IPS-18c (cell line): ENCODE results near the gene RHOT2.

Source experiments
- H3K4me3 ChIP-seq: 2 replicates; pipeline ENCODE4 v1.7.0; 2013; ENCODE audit warnings: low read depth, mild to moderate bottlenecking, low read length, moderate library complexity; ENCODE audit not compliant: insufficient read depth
- H3K9me3 ChIP-seq: one replicate; pipeline ENCODE4 v1.6.1; 2013; ENCODE audit warnings: mild to moderate bottlenecking, low read length, moderate library complexity; ENCODE audit not compliant: control insufficient read depth, insufficient read depth

RHOT2 gene

GRCh38 chr16:630249-630814 lies 37.6 kb upstream of the RHOT2 start:
- H3K9me3 ChIP-seq: no peaks in the 10 kb centered on the region
- no peak overlapping the region; the same call in 1 of the 2 replicates for H3K4me3 ChIP-seq

DNA sequence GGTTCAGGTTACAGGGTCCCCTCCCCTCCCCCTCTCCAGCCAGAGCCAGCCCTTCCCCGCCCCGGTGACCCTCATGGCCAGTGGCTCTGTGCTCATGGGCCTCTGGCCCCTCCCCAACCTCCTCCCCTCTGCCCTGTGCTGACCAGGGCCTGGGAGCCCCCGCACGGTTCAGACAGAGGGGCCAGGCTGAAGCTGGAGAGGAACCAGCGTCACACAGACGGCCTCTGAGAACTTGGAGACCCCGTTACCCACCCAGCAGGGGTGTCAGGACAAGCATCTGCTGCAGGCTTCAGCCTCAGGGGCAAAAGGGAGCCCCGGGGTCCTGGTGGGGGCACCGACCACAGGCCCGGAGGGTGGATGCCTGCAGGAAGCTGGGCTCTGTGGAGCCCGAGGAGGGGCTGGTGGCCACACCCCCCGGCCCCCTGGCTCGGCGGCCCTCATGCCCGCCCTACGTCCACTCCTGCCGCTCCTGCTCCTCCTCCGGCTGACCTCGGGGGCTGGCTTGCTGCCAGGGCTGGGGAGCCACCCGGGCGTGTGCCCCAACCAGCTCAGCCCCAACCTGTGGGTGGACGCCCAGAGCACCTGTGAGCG lies 37.0 kb upstream of the RHOT2 start, which contains the start of gene WFIKKN1:
TSS of gene WFIKKN1 (plus strand) at position 171 of the 591 bp plus-strand sequence. CDS start at position 440, 269 bp downstream.
- H3K4me3 ChIP-seq: peak within 1 kb of the TSS; percentile 48
- no peaks in the 10 kb centered on the region for H3K9me3 ChIP-seq

- Histone ChIP-seq H3K4me3 (no peak overlapping the region), H3K9me3 (no peaks in the 10 kb centered on the region)
Observed at GRCh38 chr16:631808-632358, 36.0 kb upstream of the RHOT2 start.

DNA sequence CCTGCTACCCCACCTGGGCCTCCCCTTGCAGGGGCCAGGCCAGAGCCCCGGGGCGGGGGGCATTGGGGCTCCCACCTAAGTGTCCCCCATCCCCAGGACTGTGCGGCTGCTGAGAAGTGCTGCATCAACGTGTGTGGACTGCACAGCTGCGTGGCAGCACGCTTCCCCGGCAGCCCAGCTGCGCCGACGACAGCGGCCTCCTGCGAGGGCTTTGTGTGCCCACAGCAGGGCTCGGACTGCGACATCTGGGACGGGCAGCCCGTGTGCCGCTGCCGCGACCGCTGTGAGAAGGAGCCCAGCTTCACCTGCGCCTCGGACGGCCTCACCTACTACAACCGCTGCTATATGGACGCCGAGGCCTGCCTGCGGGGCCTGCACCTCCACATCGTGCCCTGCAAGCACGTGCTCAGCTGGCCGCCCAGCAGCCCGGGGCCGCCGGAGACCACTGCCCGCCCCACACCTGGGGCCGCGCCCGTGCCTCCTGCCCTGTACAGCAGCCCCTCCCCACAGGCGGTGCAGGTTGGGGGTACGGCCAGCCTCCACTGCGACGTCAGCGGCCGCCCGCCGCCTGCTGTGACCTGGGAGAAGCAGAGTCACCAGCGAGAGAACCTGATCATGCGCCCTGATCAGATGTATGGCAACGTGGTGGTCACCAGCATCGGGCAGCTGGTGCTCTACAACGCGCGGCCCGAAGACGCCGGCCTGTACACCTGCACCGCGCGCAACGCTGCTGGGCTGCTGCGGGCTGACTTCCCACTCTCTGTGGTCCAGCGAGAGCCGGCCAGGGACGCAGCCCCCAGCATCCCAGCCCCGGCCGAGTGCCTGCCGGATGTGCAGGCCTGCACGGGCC lies 35.2 kb upstream of the RHOT2 start:
- H3K4me3 ChIP-seq: no peak overlapping the region
- H3K9me3 ChIP-seq: no peaks in the 10 kb centered on the region

DNA sequence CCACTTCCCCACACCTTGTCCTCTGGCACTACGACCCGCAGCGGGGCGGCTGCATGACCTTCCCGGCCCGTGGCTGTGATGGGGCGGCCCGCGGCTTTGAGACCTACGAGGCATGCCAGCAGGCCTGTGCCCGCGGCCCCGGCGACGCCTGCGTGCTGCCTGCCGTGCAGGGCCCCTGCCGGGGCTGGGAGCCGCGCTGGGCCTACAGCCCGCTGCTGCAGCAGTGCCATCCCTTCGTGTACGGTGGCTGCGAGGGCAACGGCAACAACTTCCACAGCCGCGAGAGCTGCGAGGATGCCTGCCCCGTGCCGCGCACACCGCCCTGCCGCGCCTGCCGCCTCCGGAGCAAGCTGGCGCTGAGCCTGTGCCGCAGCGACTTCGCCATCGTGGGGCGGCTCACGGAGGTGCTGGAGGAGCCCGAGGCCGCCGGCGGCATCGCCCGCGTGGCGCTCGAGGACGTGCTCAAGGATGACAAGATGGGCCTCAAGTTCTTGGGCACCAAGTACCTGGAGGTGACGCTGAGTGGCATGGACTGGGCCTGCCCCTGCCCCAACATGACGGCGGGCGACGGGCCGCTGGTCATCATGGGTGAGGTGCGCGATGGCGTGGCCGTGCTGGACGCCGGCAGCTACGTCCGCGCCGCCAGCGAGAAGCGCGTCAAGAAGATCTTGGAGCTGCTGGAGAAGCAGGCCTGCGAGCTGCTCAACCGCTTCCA lies 34.4 kb upstream of the RHOT2 start:
- Histone ChIP-seq H3K9me3 (no peaks in the 10 kb centered on the region), H3K4me3 (no peak overlapping the region)

- no peaks in the 10 kb centered on the region for H3K9me3 ChIP-seq
- no peak overlapping the region for H3K4me3 ChIP-seq
Observed at GRCh38 chr16:634051-634670, 33.8 kb upstream of the RHOT2 start.

GRCh38 chr16:634996-635395 lies 32.9 kb upstream of the RHOT2 start:
- H3K9me3 ChIP-seq: no peaks in the 10 kb centered on the region
- no peak overlapping the region for H3K4me3 ChIP-seq

DNA sequence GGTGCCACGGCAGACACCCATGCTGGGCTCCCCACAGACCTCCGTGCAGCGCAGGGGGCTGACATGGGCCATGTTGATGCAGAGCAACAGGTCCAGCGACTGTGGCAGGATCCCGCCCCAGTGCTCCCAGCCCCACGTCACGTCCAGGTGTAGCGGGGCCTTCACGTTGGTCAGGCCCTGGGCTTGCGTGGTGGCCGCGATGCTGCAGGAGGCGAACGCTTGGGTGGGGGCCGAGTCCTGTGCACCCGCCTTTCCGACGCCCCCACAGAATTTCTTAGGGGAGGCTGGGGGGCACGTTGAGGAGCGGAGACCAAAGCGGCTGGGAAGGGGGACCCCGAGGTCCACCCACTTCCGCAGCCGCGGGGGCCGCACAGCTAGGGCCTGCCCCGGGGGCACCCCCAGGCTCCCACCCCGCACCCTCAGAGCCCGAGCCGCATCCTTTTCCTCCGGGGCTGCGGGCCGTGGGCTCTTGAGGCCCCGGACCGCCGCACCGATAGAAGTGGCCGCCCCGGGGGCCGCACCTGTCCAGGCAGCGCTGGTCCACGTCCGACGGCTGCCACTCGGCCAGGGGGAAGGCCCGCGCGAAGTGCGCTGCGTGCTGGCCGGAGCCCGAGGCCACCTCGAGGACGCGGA lies 32.2 kb upstream of the RHOT2 start:
- H3K9me3 ChIP-seq: no peaks in the 10 kb centered on the region

DNA sequence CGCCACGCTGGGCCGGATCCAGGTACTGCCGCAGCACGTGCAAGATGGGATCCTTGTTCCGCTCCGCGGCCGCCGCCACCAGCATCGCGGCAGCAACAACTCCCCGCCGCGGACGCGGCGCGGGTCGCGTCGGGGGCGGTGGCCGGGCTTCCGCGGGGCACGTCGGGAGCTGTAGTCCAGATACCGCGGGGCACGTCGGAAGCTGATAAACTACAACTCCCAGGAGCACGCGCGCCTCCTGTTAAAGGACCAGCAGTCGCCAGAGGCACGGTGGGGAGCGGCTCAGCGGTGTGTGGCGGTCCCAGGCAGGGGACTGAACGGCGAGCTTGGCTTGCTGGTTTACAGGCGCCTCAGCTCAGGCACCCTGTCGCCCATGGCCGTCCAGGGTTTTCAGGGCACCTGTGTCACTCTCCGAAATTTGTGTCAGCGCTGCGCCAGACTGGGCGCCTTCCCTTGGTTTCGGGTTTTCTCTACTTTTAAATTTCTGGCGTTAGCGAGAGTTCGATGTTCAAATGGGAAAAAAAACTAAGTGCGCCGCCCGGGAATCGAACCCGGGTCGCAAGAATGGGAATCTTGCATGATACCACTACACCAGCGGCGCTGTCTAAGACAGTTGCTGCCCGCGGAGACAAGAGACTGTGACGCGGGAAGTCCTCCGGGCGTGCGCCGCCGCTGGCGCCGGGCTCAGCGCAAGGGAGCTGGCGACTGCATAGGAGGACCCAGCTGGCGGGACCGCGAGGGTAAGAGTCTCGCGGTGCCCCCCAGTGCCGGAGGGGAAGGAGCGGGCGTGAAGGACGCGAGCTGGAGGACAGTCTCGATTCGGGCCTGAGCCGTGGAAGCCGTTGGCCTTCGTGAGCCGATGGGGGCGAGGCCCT lies 31.5 kb upstream of the RHOT2 start, which contains the start of gene METTL26:
TSS of gene METTL26 (minus strand) at position 100 of the 875 bp plus-strand sequence. CDS start at position 85, 15 bp downstream.
- Histone ChIP-seq H3K4me3 (peak within 1 kb of the TSS; percentile 66), H3K9me3 (no peaks in the 10 kb centered on the region)

More for the DNA sequence above, 32.2 kb upstream of the RHOT2 start:
- peak overlapping the region; percentile 66 for H3K4me3 ChIP-seq

DNA sequence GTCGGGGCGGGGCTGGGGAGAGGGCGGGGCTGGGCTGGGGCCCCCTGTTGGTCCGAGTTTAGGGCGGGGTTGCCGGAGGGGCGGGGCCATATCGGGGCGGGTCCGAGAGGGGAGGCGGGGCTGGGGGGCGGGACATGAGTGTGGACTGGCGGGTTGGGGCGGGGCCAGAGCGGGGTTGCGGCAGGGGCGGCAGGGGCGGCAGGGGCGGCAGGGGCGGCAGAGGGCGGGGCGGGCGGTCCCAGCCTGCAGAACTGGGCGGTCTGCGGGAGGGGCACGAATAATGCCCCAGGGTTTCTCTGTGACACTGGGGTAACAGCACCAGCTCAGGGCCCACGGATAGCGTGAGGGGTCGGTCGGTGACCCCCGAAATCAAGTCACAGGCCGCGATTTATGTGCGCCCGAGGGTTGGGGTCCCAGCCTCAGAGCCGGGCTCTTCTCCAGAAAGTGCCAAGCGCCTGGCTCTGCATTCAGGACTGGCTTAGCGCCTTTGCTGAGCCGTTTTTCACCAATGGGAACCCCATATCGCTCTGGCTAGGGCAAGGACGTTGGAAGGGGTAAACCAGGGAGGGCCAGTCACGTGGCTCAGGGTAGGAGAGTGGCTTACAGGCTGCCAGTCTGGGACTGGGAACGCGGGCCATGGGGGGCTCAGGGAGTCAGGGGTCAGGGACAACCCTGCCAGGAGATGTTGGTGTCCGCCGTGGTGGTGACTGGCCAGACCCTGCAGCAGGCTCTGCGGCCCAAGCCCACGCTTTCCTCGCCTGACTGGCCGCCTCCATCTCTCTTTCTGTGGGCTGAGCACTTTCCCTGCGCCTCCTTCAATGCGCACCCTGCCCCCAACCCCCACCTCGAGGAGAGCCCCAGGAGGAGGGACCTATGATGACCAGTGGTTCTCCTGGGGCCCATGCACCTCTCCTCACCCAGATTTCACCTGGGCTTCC lies 30.6 kb upstream of the RHOT2 start:
- no peaks in the 10 kb centered on the region for H3K9me3 ChIP-seq

DNA sequence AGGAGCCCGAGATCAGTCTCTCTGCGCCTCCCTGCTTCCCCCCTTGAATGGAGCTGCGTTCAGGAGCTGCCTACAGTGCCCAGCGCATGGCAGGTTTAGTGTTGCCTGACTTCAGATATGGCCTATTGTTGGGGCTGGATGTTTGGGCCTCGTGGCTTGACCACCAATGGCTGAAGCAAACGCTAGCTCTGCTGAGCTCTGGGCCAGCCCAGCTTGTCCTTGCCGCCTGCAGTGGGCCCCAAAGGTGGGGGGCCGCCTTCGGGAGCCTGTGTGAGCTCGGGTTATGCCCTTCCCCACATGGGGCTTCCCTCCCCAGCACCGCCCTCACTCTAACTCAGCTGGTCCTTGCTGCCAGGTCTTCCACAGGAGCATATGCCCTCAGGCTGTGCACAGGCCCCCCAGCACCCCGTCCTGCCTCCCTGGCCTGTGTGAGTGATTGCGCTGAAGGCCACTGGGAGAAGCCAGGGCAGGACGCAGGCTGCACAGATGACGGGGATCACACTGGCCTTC lies 29.8 kb upstream of the RHOT2 start:
- Histone ChIP-seq H3K9me3 (no peaks in the 10 kb centered on the region), H3K4me3 (peak overlapping the region; percentile 31)

More for the DNA sequence above, 30.6 kb upstream of the RHOT2 start:
- peak overlapping the region; percentile 66 for H3K4me3 ChIP-seq

GRCh38 chr16:638836-639235 lies 29.1 kb upstream of the RHOT2 start:
- H3K9me3 ChIP-seq: no peaks in the 10 kb centered on the region
- no peak overlapping the region for H3K4me3 ChIP-seq

DNA sequence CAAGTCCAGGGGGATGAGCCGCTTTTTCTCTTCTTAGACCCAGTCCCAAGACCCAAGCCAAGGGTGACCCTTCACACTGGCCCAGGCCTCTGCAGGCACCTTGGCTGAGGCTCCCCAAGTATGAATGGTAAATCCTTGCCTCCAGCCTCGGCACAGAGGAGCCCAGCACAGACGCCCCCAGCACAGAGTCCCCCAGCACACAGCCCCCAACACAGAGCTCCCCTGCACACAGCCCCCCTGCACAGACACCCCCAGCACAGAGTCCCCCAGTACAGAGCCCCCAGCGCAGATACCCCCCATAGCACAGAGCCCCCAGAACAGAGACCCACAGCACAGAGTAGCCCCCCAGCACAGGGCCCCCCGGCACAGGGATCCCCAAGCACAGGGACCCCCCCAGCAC lies 27.3 kb upstream of the RHOT2 start:
- Histone ChIP-seq H3K4me3 (no peak overlapping the region; the same call in 1 of the 2 replicates), H3K9me3 (no peaks in the 10 kb centered on the region)
